Endodermal cell (in vitro differentiated cells): Measurements from ENCODE around the gene PLCXD1. TPM values are rescaled to one million over a fixed set of nuclear protein-coding genes. Genes with fewer than 3 reads are reported as not detected.
"Not testable (repeated sequence)": the region's sequence is repeated elsewhere in the genome, so short reads cannot be mapped to it uniquely, and the experiment has no call there.

Experiments used
- DNase-seq: peaks from one replicate; pipeline ENCODE4 v3.0.0-alpha.2; 2017
- H3K27ac ChIP-seq: 2 replicates; pipeline ENCODE4 v1.5.1; 2013; ENCODE audit warnings: mild to moderate bottlenecking, low read depth, low read length, moderate library complexity
- H3K27me3 ChIP-seq: 2 replicates; pipeline ENCODE4 v1.6.1; 2013; ENCODE audit warnings: mild to moderate bottlenecking, low read length, moderate library complexity; ENCODE audit not compliant: insufficient read depth, control insufficient read depth, poor library complexity, severe bottlenecking
- H3K36me3 ChIP-seq: 2 replicates; pipeline ENCODE4 v1.7.0; 2013; ENCODE audit warnings: mild to moderate bottlenecking, low read length, moderate library complexity; ENCODE audit not compliant: control insufficient read depth, insufficient read depth
- H3K4me1 ChIP-seq: one replicate; pipeline ENCODE4 v1.7.0; 2013; ENCODE audit warnings: low read length; ENCODE audit not compliant: control insufficient read depth, insufficient read depth
- H3K4me3 ChIP-seq: 2 replicates; pipeline ENCODE4 v1.5.1; 2013; ENCODE audit warnings: mild to moderate bottlenecking, low read length, moderate library complexity
- H3K9ac ChIP-seq: 2 replicates; pipeline ENCODE4 v1.6.1; 2013; ENCODE audit warnings: mild to moderate bottlenecking, low read length, moderate library complexity; ENCODE audit not compliant: poor library complexity, severe bottlenecking; ENCODE audit errors: extremely low read depth
- H3K9me3 ChIP-seq: 2 replicates; pipeline ENCODE4 v1.6.1; 2013; ENCODE audit warnings: mild to moderate bottlenecking, low read length, moderate library complexity; ENCODE audit not compliant: control insufficient read depth
- H3K27ac Mint-ChIP-seq: 2 replicates; pipeline ENCODE4 v1.8.0; 2020; ENCODE audit warnings: mixed read lengths
- H3K27me3 Mint-ChIP-seq: 2 replicates; pipeline ENCODE4 v1.8.0; 2021; ENCODE audit warnings: mild to moderate bottlenecking, mixed read lengths; ENCODE audit not compliant: insufficient read depth
- H3K36me3 Mint-ChIP-seq: 2 replicates; pipeline ENCODE4 v1.8.0; 2020; ENCODE audit warnings: low read depth, mixed read lengths
- H3K4me1 Mint-ChIP-seq: 2 replicates; pipeline ENCODE4 v1.8.0; 2020; ENCODE audit warnings: mixed read lengths
- H3K4me3 Mint-ChIP-seq: 2 replicates; pipeline ENCODE4 v1.8.0; 2020; ENCODE audit warnings: mild to moderate bottlenecking, moderate library complexity, mixed read lengths
- H3K9me3 Mint-ChIP-seq: 2 replicates; pipeline ENCODE4 v1.8.0; 2020; ENCODE audit warnings: mild to moderate bottlenecking, mixed read lengths
- WGBS, 2 experiments: methylation state at CpG; one replicate each; pipeline versions ENCODE4 v1.1.5 to v1.1.7; 2013; ENCODE audit warnings: missing lambda C conversion rate in 2 of 2, mixed read lengths in 1 of 2; ENCODE audit not compliant: insufficient coverage in 1 of 2, insufficient read length in 1 of 2; 5-methylcytosine and 5-hydroxymethylcytosine counted together
- long read RNA-seq, 4 experiments: library from polyadenylated mRNA in 2 of 4; library from RNA in 1 of 4; library from capped mRNA in 1 of 4; stranded (forward) in 3 of 4; unstranded in 1 of 4; transcript quantifications; one replicate each; pipeline ENCODE4 v2.0.0, GENCODE V29; 2020 to 2021; ENCODE audit warnings: inconsistent platforms in 1 of 4
- polyA plus RNA-seq, 2 experiments: library from polyadenylated mRNA; stranded (reverse); fragments of 50-300 nt; gene quantifications; one replicate each; pipeline ENCODE4 v1.2.3, GENCODE V29; 2013
- total RNA-seq, 2 donors: library from RNA; stranded (reverse); fragmentation: NEBNext Ultra II Directional in 1 of 2; extraction: Animal tissue kit (Norgen Biotek cat#: 25700) in 1 of 2; gene quantifications; 2 replicates in 1 of 2; 3 replicates in 1 of 2; pipeline ENCODE4 v1.2.1, GENCODE V29; 2021
- TF ChIP-seq, protein P1 (sequence below): fragments of 200-600 bp; sonication (generic); conservative IDR thresholded peaks from 2 replicates; pipeline ENCODE4 v1.5.0; 2021; ENCODE audit warnings: antibody characterized with exemption, mild to moderate bottlenecking

Gene PLCXD1, protein sequence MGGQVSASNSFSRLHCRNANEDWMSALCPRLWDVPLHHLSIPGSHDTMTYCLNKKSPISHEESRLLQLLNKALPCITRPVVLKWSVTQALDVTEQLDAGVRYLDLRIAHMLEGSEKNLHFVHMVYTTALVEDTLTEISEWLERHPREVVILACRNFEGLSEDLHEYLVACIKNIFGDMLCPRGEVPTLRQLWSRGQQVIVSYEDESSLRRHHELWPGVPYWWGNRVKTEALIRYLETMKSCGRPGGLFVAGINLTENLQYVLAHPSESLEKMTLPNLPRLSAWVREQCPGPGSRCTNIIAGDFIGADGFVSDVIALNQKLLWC
- 10 to 100 TPM; 70.3 to 96.9 TPM for total RNA-seq
- polyA plus RNA-seq (2013, experiment 1 of 2), result 63.9 TPM
- polyA plus RNA-seq (2013, experiment 2 of 2), result 64.7 TPM
- long read RNA-seq, experiment 1, partial matches to known transcripts, result 1 of 17 reads
- long read RNA-seq, experiment 1, other reads (novel, unspliced or antisense), result 16 of 17 reads
- long read RNA-seq, experiment 2, full-length matches to known transcripts, result 12 of 75 reads
- long read RNA-seq, experiment 2, partial matches to known transcripts, result 36 of 75 reads
- long read RNA-seq, experiment 2, other reads (novel, unspliced or antisense), result 27 of 75 reads
- long read RNA-seq, experiment 3, full-length matches to known transcripts, result 18 of 61 reads
- long read RNA-seq, experiment 3, partial matches to known transcripts, result 23 of 61 reads
- long read RNA-seq, experiment 3, other reads (novel, unspliced or antisense), result 20 of 61 reads
- long read RNA-seq, experiment 4, full-length matches to known transcripts, result 7 of 31 reads
- long read RNA-seq, experiment 4, partial matches to known transcripts, result 15 of 31 reads
- long read RNA-seq, experiment 4, other reads (novel, unspliced or antisense), result 9 of 31 reads

DNA sequence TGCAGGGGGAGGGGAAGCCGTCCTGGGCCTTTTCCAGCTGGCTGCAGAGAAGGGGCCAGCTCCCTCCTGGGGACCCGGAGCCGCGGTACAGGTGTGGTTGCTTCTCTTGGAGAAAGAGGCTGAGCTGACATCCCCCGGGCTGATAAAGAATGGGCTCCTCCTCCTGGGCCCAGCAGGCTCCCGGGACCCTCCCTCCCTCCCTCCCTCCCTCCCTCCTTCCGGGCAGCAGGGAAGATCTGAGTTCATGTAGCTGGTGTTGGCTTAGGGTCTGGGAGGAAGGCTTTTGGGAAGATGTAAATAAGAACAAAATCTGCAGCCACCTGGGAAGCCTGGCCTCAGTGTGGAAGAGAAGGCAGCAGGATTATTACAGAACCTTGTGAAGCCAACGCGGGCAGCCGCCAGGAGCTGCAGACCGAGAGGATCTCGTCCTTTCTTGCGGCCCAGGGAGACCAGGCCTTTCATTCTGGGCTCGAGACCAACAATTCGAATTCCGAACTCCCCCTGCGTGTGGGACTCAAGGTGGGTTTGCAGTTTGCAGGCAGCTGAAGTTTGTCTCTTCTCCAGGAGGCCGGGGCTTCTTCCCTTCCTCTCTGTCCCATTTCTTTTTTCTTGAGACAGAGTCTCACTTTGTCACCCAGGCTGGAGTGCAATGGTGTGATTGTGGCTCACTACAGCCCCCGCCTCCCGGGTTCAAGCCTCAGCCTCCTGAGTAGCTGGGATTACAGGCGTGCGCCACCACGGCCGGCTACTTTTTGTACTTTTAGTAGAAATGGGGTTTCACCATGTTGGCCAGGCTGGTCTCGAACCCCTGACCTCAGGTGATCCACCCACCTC, at the start of gene PLCXD1:
TSS of gene PLCXD1 (plus strand) at position 216 of the 834 bp plus-strand sequence. CDS start 2,807 bp downstream, outside the sequence.
- WGBS, 2 experiments, result 20 to 38% methylated on average over 16 to 23 of the region's 25 CpGs
- peaks cover 30% of the 10 kb centered on the region for H3K36me3 Mint-ChIP-seq
- H3K27me3 Mint-ChIP-seq, result no peaks in the 10 kb centered on the region
- peak; percentile 97 for DNase-seq
- H3K4me3 ChIP-seq, result peak within 1 kb of the TSS; percentile 89
- H3K36me3 ChIP-seq, result peaks cover 26% of the 10 kb centered on the region
- TF ChIP-seq, protein P1, sequence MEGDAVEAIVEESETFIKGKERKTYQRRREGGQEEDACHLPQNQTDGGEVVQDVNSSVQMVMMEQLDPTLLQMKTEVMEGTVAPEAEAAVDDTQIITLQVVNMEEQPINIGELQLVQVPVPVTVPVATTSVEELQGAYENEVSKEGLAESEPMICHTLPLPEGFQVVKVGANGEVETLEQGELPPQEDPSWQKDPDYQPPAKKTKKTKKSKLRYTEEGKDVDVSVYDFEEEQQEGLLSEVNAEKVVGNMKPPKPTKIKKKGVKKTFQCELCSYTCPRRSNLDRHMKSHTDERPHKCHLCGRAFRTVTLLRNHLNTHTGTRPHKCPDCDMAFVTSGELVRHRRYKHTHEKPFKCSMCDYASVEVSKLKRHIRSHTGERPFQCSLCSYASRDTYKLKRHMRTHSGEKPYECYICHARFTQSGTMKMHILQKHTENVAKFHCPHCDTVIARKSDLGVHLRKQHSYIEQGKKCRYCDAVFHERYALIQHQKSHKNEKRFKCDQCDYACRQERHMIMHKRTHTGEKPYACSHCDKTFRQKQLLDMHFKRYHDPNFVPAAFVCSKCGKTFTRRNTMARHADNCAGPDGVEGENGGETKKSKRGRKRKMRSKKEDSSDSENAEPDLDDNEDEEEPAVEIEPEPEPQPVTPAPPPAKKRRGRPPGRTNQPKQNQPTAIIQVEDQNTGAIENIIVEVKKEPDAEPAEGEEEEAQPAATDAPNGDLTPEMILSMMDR, result no peak
- H3K27ac Mint-ChIP-seq, result peak within 1 kb of the TSS; percentile 96
- no peaks in the 10 kb centered on the region for H3K9me3 Mint-ChIP-seq
- peak within 1 kb of the TSS; percentile 80 for H3K27ac ChIP-seq
- H3K9me3 ChIP-seq, result no peaks in the 10 kb centered on the region
- H3K27me3 ChIP-seq, result no peaks in the 10 kb centered on the region
- peaks cover 8% of the 10 kb centered on the region for H3K4me1 Mint-ChIP-seq
- H3K4me3 Mint-ChIP-seq, result peak within 1 kb of the TSS; percentile 81
- peaks cover 4% of the 10 kb centered on the region for H3K4me1 ChIP-seq
- peak within 1 kb of the TSS; percentile 74 for H3K9ac ChIP-seq

DNA sequence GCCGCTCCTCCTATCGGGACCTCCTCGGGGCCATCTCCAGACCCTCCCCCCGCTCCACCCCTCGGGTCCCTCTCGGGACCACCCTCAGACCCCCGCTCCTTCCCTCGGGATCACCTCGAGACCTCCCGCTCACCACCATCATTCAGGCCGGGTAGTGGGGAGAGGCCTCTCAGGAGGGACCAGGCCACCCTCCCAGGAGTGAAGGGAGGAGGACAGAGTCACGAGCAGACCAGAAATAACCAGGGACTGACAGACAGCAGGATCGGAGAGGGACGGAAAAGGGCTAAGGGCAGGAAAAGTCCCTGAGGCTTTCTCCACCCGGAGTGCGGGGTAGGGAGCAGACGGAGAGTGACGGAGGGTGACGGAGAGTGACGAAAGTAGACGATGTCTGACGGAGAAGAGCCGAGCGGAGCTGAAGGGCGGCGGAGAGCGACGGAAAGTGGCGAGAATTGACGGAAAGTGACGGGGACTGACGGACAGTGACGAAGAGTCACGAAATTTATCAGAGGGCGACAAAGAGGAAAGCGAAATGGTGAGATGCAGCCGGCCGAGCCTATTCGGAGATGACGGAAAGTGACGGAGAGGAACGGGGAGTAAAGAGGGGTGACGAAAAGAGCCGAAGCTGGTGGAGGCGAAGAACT, 49.4 kb upstream of the PLCXD1 start:
- H3K4me1 ChIP-seq, H3K36me3 Mint-ChIP-seq, H3K4me1 Mint-ChIP-seq, DNase-seq, H3K36me3 ChIP-seq, H3K9me3 ChIP-seq, H3K27me3 ChIP-seq, H3K27ac Mint-ChIP-seq, H3K9me3 Mint-ChIP-seq, H3K9ac ChIP-seq, H3K4me3 ChIP-seq, H3K27ac ChIP-seq, H3K27me3 Mint-ChIP-seq, H3K4me3 Mint-ChIP-seq: not testable (repeated sequence)
- no CpG with 5 or more reads among the region's 45 CpGs for WGBS, 2 experiments

DNA sequence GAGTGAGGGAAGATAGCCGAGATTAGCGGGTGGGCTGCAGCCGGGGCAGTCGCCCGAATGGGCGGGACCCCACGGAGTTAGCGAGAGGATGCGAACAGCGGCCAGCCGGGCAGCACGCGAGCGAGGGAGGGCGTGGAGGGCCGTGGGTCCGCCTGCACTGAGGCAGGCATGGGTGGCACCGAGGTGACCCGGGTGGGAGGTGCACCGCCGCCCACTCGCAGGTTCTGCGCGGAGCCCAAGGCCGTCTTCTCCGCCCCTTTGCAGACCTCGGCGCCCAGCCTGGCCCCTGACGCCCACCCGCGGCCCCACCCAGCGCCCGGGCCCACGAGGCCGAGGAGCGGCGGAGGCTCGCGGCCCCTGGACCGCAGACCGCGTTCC, 48.9 kb upstream of the PLCXD1 start:
- no CpG with 5 or more reads among the region's 42 CpGs for WGBS, 2 experiments

DNA sequence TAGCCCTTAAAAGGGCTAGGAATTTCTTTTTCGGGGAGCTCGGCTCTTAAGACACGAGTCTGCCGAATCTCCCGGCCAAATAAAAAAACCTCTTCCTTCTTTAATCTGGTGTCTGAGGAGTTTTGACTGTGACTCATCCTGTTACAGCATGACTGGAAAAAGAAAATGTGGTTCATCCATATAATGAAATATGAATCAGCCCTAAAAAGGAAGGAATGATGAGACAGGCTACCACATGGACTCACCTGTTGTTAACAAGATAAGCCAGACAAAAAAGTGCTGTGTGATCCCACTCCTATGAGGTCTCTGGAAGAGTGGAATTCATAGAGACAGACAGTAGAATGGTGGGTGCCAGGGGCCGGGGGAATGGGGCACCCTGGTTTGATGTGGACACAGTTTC, 45.0 kb upstream of the PLCXD1 start:
- H3K36me3 ChIP-seq, H3K27ac ChIP-seq, H3K4me1 ChIP-seq, H3K9me3 ChIP-seq, H3K4me1 Mint-ChIP-seq, H3K4me3 ChIP-seq, H3K27me3 ChIP-seq, H3K36me3 Mint-ChIP-seq, H3K9ac ChIP-seq, H3K27ac Mint-ChIP-seq, H3K4me3 Mint-ChIP-seq, H3K9me3 Mint-ChIP-seq, DNase-seq, H3K27me3 Mint-ChIP-seq: not testable (repeated sequence)
- WGBS, 2 experiments, result no CpG with 5 or more reads among the region's 6 CpGs

More for the DNA sequence above, 48.9 kb upstream of the PLCXD1 start:
- H3K27me3 ChIP-seq, H3K4me1 Mint-ChIP-seq, H3K27me3 Mint-ChIP-seq, H3K36me3 ChIP-seq, H3K27ac ChIP-seq, H3K4me3 ChIP-seq, DNase-seq, H3K9me3 Mint-ChIP-seq, H3K36me3 Mint-ChIP-seq, H3K9me3 ChIP-seq, H3K9ac ChIP-seq, H3K27ac Mint-ChIP-seq, H3K4me1 ChIP-seq: not testable (repeated sequence)
- peak overlapping the region; percentile 40 for H3K4me3 Mint-ChIP-seq
